Urinary bladder (tissue), 4 donors: ENCODE results near the gene AGAP1. TPM values are rescaled to one million over a fixed set of nuclear protein-coding genes. Genes with fewer than 3 reads are reported as not detected.
A peak's percentile ranks its signal among the peaks of the same experiment; 100 is the strongest.

ENCODE experiments used
- DNase-seq: peaks from one replicate; pipeline ENCODE4 v3.0.0-alpha.2; 2015; ENCODE audit errors: extremely low spot score
- H3K27ac ChIP-seq: one replicate; pipeline ENCODE4 v1.5.1; 2013; ENCODE audit warnings: low read depth, mild to moderate bottlenecking, moderate library complexity
- H3K36me3 ChIP-seq: one replicate; pipeline ENCODE4 v1.6.1; 2013; ENCODE audit warnings: mild to moderate bottlenecking, moderate library complexity; ENCODE audit not compliant: insufficient read depth
- H3K4me1 ChIP-seq: one replicate; pipeline ENCODE4 v1.6.1; 2013; ENCODE audit warnings: mild to moderate bottlenecking, moderate library complexity; ENCODE audit not compliant: insufficient read depth
- H3K4me3 ChIP-seq: one replicate; pipeline ENCODE4 v1.5.1; 2013; ENCODE audit warnings: low read depth, low read length
- WGBS: extraction: QIAGEN DNeasy Blood & Tissue Kit; methylation state at CpG from one replicate; pipeline ENCODE4 v1.1.7; 2013; 5-methylcytosine and 5-hydroxymethylcytosine counted together
- polyA plus RNA-seq: library from polyadenylated mRNA; stranded (reverse); fragments of 200-250 nt; gene quantifications from one replicate; pipeline ENCODE4 v1.2.3, GENCODE V29; 2013
- total RNA-seq: library from RNA; depleted of rRNA; stranded (reverse); fragments of >200 nt; gene quantifications from one replicate; pipeline ENCODE4 v1.2.3, GENCODE V29; 2014
- donor health status: healthy with polysubstance abuse.
- donor health status: healthy.

AGAP1 gene
- total RNA-seq (24.7 TPM), polyA plus RNA-seq (12.8 TPM)

GRCh38 chr2:235493775-235494715, at the start of gene AGAP1:
Gene AGAP1 (plus strand): TSS chr2:235494043.
- peak within 1 kb of the TSS; percentile 77 for H3K4me3 ChIP-seq
- H3K4me1 ChIP-seq, result no peaks in the 10 kb centered on the region
- WGBS, result under 1% methylated on average over 156 of the region's 156 CpGs
- H3K36me3 ChIP-seq, result no peaks in the 10 kb centered on the region
- DNase-seq, result no peak
- H3K27ac ChIP-seq, result peak within 1 kb of the TSS; percentile 56

GRCh38 chr2:235444101-235444597, 49.7 kb upstream of the AGAP1 start:
- 92% methylated on average over 7 of the region's 7 CpGs for WGBS

DNA sequence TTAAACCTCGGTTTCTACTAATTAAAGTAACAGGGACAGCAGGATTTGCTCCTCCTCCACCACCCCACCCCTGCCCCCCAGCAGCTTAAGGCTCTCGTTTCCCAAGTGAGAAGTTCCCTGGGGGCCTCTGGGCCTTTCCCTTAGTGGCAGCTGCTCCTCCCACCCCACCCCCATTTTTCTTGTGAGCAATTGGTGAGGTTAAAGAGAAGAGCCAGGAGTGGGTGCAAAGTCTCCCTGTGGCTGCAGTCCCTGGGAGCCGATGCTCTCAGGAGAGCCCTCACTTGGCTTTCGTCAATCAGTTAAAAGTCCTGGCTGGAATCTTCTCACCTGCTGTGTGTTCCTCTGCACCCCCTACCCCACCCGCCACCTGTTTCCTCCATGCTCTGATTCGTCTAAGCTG, 48.7 kb upstream of the AGAP1 start:
- Histone ChIP-seq H3K36me3 (no peaks in the 10 kb centered on the region), H3K4me1 (no peaks in the 10 kb centered on the region), H3K4me3 (no peak overlapping the region), H3K27ac (no peak overlapping the region)
- no peak for DNase-seq
- WGBS, result 69% methylated on average over 6 of the region's 6 CpGs

More at GRCh38 chr2:235444101-235444597, 49.7 kb upstream of the AGAP1 start:
- H3K4me3 ChIP-seq, result no peak overlapping the region
- DNase-seq, result no peak
- H3K4me1 ChIP-seq, result no peaks in the 10 kb centered on the region
- no peaks in the 10 kb centered on the region for H3K36me3 ChIP-seq
- H3K27ac ChIP-seq, result no peak overlapping the region

GRCh38 chr2:235446082-235446481, 47.8 kb upstream of the AGAP1 start:
- Histone ChIP-seq H3K27ac (no peak overlapping the region), H3K4me1 (no peaks in the 10 kb centered on the region), H3K36me3 (no peaks in the 10 kb centered on the region), H3K4me3 (no peak overlapping the region)
- no peak for DNase-seq
- 78% methylated on average over 5 of the region's 5 CpGs for WGBS

- no peak for DNase-seq
- 92% methylated on average over 3 of the region's 3 CpGs for WGBS
- H3K36me3 ChIP-seq, result no peaks in the 10 kb centered on the region
These were observed 46.6 kb upstream of the AGAP1 start for GRCh38 chr2:235447210-235447609.

DNA sequence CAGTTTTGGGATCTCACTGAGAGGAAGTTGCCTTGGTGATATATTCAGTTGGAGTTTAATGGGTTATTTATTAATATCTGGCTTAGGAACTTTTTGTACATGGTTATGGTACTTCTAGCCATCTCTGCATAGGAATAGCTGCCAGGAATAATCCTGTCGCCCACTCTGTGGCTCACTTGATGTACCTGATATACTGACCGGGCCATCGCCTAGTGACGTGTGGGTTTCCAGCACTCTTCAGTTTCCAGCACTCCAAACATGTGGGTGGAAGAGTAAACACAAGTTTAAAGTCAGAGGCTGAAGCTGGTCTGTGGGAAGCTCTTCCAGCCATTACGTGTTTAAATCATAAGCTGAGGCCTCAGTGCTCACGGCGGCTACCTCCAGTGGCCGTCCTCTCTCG, 44.3 kb upstream of the AGAP1 start:
- H3K27ac ChIP-seq, result no peak overlapping the region
- WGBS, result 72% methylated on average over 9 of the region's 9 CpGs
- H3K4me1 ChIP-seq, result no peaks in the 10 kb centered on the region

More at GRCh38 chr2:235447210-235447609, 46.6 kb upstream of the AGAP1 start:
- Histone ChIP-seq H3K27ac (no peak overlapping the region), H3K4me3 (no peak overlapping the region), H3K4me1 (no peaks in the 10 kb centered on the region)

DNA sequence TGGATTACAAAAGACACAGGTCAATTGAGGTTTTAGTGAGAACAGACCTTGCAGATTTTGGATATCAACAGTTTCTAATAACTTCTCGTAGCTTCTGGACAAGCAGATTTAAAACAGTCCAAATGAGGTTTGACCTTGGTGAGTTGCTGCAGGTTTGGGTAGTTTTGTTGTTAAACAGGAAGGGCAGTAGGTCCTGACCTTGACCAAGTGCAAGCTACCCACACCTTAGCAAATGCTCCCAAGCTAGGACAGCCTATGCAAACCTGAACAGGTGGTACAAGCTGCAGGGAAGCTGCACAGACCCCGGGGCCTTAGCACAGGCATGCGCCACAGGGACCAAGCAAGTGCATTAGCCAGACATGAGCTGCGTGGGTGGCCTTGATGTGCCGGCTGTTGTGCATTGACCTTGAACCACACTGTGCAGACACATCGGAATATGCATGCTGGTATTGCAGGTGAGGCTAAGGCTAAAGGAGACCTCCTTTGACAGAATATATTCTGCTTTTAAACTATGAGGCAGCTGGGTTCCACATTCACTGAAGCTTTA, 40.2 kb upstream of the AGAP1 start:
- no peaks in the 10 kb centered on the region for H3K36me3 ChIP-seq
- 94% methylated on average over 6 of the region's 6 CpGs for WGBS
- no peak overlapping the region for H3K27ac ChIP-seq
- H3K4me1 ChIP-seq, result no peaks in the 10 kb centered on the region
- H3K4me3 ChIP-seq, result no peak overlapping the region
- DNase-seq, result no peak

More for the DNA sequence above, 44.3 kb upstream of the AGAP1 start:
- Histone ChIP-seq H3K4me3 (no peak overlapping the region), H3K36me3 (no peaks in the 10 kb centered on the region)
- DNase-seq, result no peak

DNA sequence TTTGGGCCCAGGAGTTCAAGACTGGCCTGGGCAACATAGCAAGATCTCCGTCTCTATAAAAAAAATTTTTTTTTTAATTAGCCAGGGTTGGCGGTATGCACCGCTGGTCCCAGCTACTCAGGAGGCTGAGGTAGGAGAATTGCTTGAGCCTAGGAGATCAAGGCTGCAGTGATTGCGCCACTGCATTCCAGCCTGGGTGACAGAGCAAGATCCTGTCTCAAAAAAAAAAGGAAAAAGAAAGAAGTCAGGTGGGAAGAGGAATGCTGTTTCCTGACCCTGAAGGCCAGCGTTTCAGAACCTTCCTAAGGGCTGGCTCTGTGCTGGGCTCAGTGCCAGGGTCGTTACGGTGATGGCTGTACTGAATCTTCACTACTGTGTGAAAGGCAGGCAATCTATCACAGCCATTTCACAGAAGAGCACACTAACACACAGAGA, 35.0 kb upstream of the AGAP1 start:
- Histone ChIP-seq H3K4me3 (no peak overlapping the region), H3K27ac (no peak overlapping the region), H3K36me3 (no peaks in the 10 kb centered on the region), H3K4me1 (no peaks in the 10 kb centered on the region)
- 57% methylated on average over 7 of the region's 7 CpGs for WGBS
- no peak for DNase-seq

GRCh38 chr2:235460548-235461047, 33.2 kb upstream of the AGAP1 start:
- no peaks in the 10 kb centered on the region for H3K36me3 ChIP-seq
- WGBS, result 81% methylated on average over 8 of the region's 8 CpGs
- no peak overlapping the region for H3K27ac ChIP-seq
- no peak overlapping the region for H3K4me3 ChIP-seq
- H3K4me1 ChIP-seq, result no peaks in the 10 kb centered on the region
- DNase-seq, result no peak

DNA sequence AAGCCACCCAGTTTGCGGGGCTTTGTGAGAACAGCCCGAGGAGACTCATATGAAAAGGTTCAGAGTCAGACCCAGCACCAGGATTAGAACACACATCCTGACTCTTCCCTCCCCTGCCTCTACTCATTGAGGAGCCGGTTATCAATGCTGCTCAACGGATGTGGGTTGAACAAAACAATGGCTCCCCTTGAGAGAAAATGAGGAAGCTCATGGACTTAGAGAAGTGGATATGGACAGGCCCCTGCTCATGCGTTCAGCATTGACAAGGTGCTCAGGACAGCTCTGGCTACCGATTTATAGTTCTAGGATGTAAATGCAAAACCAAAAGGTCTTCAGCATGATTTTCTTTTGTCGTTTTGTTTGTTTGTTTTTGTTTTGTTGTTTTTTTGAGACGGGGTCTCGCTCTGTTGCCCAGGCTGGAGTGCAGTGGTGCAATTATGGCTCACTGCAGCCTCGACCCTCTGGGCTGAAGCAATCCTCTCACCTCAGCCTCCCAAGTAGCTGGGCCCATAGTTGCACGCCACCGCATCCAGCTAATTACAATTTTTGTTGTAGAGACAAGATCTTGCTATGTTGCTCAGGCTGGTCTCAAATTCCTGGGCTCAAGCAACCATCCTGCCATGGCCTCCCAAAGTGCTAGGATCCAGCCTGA, 32.0 kb upstream of the AGAP1 start:
- H3K36me3 ChIP-seq, result no peaks in the 10 kb centered on the region
- 88% methylated on average over 12 of the region's 12 CpGs for WGBS
- H3K4me1 ChIP-seq, result no peaks in the 10 kb centered on the region
- no peak for DNase-seq
- no peak overlapping the region for H3K4me3 ChIP-seq
- no peak overlapping the region for H3K27ac ChIP-seq

DNA sequence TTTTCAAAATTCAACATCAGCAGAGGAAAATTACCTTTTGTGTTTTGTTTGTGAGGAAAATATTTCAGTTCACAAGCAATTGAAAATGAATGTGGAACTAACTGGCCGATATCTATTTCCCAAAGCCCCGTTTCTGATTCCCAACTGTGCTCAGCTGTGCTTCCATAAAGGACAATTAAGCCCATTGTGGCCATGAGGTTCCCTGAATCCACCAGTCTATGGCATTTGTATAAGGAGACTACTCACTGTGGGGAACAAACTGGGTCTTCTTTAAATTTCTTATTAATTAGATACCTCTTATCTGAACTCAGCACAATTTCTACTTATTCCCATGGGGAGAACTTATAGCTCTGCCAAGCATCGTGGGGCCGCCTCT, 31.4 kb upstream of the AGAP1 start:
- DNase-seq, result no peak
- 88% methylated on average over 4 of the region's 4 CpGs for WGBS
- no peak overlapping the region for H3K4me3 ChIP-seq

DNA sequence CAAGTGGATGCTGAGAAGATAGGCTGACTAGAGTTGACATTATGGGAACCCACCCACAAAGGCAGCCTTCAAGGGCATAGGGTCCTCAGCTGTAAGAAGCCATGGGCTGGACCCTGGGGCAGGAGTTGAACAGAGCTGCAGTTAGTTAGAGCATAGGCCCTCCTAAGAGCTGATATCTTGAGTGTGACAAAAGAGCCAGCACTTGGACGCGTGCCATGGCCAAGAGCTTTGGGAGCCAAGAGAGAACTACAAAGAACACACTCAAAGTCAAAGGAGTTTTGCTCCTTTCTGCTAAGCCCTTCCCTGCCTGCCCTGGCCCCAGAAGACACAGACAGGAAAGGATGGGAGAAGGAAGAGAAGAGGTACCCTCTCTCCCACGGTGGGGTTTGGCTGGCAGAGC, 29.9 kb upstream of the AGAP1 start:
- 73% methylated on average over 3 of the region's 3 CpGs for WGBS

More for the DNA sequence above, 31.4 kb upstream of the AGAP1 start:
- Histone ChIP-seq H3K4me1 (no peaks in the 10 kb centered on the region), H3K27ac (no peak overlapping the region), H3K36me3 (no peaks in the 10 kb centered on the region)

GRCh38 chr2:235467588-235467987, 26.3 kb upstream of the AGAP1 start:
- Histone ChIP-seq H3K36me3 (no peaks in the 10 kb centered on the region), H3K4me1 (no peaks in the 10 kb centered on the region), H3K4me3 (no peak overlapping the region), H3K27ac (no peak overlapping the region)
- 84% methylated on average over 5 of the region's 5 CpGs for WGBS
- DNase-seq, result no peak

More for the DNA sequence above, 29.9 kb upstream of the AGAP1 start:
- Histone ChIP-seq H3K4me3 (no peak overlapping the region), H3K4me1 (no peaks in the 10 kb centered on the region), H3K36me3 (no peaks in the 10 kb centered on the region), H3K27ac (no peak overlapping the region)
- no peak for DNase-seq
